ENCODE data around the gene MICAL3. TPM values are rescaled to one million over a fixed set of nuclear protein-coding genes. Genes with fewer than 3 reads are reported as not detected.

Gene MICAL3
- 23.3 to 39.5 TPM (median 34.4 TPM) in 5 replicates for total RNA-seq (2022; extraction: Qiagen RNA extraction; ENCODE audit: low read depth)

DNA sequence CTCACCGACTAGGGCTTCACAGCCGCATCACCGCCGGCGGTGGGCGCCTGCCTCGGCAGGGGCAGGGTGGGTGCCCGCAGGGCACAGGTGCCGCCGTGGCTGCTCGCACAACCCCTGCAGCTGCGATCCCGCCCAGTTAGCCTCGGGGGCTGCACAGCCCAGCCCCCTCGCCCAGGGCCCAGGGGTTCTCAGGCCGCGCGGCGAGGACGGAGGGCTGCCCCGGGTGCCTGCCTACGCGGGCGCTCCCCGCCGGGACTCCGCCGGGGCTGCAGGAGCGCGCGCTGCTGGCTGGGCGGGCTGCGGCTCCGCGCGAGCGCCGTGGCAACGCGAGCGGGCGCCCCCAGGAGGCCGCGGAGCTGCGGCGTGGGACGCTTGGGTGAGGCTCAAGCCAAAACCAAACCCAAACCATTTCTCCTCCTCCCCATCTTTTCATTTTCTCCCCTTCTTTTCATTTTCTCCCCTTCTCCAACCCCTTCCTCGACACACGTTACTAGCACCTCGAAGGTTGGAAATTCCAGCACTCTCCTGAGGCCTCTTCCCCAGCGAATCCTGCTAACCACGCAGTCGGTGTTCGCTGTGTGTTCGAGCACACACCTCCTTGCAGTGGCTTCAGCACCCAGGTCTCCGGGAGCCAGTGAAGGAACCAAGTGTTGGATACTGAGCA is at the start of gene MICAL3:
Gene MICAL3, minus strand, starts transcription at position 286 of the 664 bp plus-strand sequence. CDS start 117,749 bp downstream, outside the sequence.

GRCh38 chr22:17774206-17774925 is 250.0 kb downstream of the MICAL3 start, which contains the start of gene BID:
TSS of gene BID (minus strand) at chr22:17774469. CDS start at chr22:17750116, 24,353 bp downstream.

Other genes starting within 250 kb of the MICAL3 start
- gene PEX26, start 53.4 kb upstream of the MICAL3 start, total RNA-seq (2022; extraction: Qiagen RNA extraction; ENCODE audit: low read depth), result 8.1 to 11.0 TPM (median 9.4 TPM) in 5 replicates
- 0.39 to 1.1 TPM (median 0.48 TPM) in 5 replicates for gene TUBA8, start 86.2 kb upstream of the MICAL3 start, total RNA-seq (2022; extraction: Qiagen RNA extraction; ENCODE audit: low read depth)
- gene USP18, start 125.6 kb upstream of the MICAL3 start, total RNA-seq (2022; extraction: Qiagen RNA extraction; ENCODE audit: low read depth), result 4.8 to 5.5 TPM (median 5.3 TPM) in 5 replicates

Data from A549 treated with RU486 at 1 μM for 4 hours (cell line).